NB4 (cell line): ENCODE data around the gene CCND1.
"Not testable (repeated sequence)": the region's sequence is repeated elsewhere in the genome, so short reads cannot be mapped to it uniquely, and the experiment has no call there.

Experiments used
- DNase-seq: peaks from one replicate; pipeline ENCODE4 v3.0.0; 2010; ENCODE audit warnings: low read depth
- H3K4me3 ChIP-seq: one replicate; pipeline ENCODE4 v1.5.1; 2011; ENCODE audit warnings: mild to moderate bottlenecking, low read depth, low read length, moderate library complexity
- MYC ChIP-seq: IDR thresholded peaks from 2 replicates; pipeline ENCODE4 v1.6.1; 2011; ENCODE audit warnings: low read depth, low read length
- POLR2A ChIP-seq: IDR thresholded peaks from 2 replicates; pipeline ENCODE4 v1.6.1; 2011; ENCODE audit warnings: mild to moderate bottlenecking; ENCODE audit not compliant: insufficient read length; ENCODE audit errors: extremely low read depth
- TF ChIP-seq, protein P1 (sequence below): IDR thresholded peaks from 2 replicates; pipeline ENCODE4 v1.6.1; 2011; ENCODE audit warnings: low read depth, low read length
- TF ChIP-seq, protein P2 (sequence below): IDR thresholded peaks from one replicate; pipeline ENCODE4 v1.5.1; 2012; ENCODE audit warnings: low read depth, low read length

CCND1 gene

DNA sequence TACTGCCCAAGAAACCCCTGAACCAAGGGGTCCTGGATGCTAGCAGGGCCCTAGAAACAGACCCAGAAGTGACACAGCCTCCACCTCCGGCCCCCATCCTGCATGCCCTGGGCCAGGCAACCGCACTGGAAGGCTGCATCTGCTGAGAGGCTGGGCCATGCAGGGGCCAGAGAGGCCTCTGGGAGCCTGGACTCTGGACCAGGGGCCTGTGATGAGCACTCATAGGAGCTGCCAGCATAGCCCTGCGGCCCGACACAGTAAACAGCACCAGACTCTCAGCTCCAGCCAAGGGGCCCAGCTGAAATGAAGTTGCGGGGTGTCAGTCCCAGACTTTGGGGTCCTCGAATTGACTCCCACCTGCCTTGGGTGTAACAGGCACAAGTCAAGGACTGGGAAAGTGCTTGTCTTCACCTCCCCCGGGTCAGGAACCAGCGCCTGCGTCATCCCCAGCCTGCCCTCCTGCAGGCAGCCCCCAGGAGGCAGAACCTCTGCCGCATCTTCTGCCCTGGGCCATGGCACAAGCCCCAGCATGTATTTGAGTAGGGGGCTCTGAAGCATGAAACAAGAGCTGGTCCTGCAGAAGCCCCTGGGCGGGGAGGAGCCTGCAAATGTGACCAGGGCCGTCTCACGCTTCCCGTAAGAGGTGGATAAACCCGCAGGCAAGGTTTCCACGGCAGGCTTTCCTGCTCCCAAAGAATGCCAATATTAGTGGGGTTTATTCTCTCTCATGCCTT, 25.2 kb upstream of the CCND1 start:
- TF ChIP-seq MYC = no peak
- no peak for TF ChIP-seq POLR2A
- TF ChIP-seq, protein P1, sequence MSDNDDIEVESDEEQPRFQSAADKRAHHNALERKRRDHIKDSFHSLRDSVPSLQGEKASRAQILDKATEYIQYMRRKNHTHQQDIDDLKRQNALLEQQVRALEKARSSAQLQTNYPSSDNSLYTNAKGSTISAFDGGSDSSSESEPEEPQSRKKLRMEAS = no peak
- TF ChIP-seq, protein P2, sequence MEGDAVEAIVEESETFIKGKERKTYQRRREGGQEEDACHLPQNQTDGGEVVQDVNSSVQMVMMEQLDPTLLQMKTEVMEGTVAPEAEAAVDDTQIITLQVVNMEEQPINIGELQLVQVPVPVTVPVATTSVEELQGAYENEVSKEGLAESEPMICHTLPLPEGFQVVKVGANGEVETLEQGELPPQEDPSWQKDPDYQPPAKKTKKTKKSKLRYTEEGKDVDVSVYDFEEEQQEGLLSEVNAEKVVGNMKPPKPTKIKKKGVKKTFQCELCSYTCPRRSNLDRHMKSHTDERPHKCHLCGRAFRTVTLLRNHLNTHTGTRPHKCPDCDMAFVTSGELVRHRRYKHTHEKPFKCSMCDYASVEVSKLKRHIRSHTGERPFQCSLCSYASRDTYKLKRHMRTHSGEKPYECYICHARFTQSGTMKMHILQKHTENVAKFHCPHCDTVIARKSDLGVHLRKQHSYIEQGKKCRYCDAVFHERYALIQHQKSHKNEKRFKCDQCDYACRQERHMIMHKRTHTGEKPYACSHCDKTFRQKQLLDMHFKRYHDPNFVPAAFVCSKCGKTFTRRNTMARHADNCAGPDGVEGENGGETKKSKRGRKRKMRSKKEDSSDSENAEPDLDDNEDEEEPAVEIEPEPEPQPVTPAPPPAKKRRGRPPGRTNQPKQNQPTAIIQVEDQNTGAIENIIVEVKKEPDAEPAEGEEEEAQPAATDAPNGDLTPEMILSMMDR = no peak
- no peak overlapping the region for H3K4me3 ChIP-seq
- no peak for DNase-seq

DNA sequence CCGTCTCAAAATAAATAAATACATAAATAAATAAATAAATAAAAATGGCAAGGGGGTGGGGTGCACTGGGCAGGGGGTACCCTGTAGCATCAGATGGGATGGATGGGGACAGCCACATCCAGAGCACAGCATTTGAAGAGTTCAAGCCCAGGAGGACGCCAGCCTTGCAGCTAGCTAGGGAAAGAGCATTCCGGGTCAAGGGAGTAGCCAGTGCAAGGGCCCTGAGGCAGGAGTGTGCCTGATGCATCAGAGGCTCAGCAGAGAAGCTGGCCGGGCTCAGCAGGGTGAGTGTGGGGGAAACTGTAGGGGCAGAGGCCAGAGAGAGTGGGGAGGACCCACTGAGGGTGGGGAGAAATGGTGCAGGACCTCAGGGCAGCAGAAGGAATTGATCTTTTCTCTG, 23.7 kb upstream of the CCND1 start:
- DNase-seq = no peak
- TF ChIP-seq POLR2A (no peak), MYC (no peak)
- TF ChIP-seq, protein P1 = no peak
- TF ChIP-seq, protein P2 = no peak
- no peak overlapping the region for H3K4me3 ChIP-seq

DNA sequence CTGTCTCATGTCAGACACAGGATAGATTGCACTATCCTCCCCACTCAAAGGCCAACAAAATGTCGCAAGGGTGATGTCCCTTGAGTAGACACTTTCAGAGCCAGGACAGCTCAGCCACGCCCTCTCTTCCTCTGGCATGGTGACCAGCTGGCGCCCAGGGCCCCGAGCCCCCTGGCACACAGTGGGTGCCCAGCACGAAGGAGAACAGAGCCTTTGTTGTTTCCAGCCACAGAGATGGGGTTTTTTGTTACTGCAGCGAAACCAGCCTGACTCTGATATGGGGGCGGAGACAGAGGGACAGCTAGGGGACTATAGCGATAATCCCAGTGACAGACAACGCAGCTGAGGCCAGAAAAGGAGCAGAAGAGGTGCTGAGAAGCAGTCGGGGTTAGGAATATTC, 23.3 kb upstream of the CCND1 start:
- no peak for DNase-seq
- TF ChIP-seq, protein P1 = no peak
- H3K4me3 ChIP-seq = no peak overlapping the region

DNA sequence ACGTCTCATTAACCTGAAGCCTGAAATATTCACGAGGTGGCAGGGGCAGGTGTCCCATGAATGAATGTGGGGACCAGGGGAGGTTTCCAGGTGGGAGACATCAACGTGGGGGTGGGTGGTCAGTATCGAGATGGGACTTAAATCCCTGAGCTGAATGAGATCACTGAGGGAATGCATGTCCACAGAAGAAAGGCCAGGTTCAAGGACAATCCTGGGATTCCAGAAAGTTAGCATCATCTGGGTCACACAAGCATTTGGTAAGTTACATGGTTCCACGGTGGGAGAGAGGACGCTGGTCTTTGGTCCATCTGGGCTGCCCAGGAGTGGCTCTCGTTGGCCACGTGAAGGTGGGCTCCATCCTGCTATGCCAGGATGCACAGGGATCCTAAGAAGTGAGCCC, 22.7 kb upstream of the CCND1 start:
- TF ChIP-seq, protein P1 = no peak
- TF ChIP-seq, protein P2 = no peak
- TF ChIP-seq POLR2A (no peak), MYC (no peak)
- DNase-seq = no peak
- H3K4me3 ChIP-seq = no peak overlapping the region

DNA sequence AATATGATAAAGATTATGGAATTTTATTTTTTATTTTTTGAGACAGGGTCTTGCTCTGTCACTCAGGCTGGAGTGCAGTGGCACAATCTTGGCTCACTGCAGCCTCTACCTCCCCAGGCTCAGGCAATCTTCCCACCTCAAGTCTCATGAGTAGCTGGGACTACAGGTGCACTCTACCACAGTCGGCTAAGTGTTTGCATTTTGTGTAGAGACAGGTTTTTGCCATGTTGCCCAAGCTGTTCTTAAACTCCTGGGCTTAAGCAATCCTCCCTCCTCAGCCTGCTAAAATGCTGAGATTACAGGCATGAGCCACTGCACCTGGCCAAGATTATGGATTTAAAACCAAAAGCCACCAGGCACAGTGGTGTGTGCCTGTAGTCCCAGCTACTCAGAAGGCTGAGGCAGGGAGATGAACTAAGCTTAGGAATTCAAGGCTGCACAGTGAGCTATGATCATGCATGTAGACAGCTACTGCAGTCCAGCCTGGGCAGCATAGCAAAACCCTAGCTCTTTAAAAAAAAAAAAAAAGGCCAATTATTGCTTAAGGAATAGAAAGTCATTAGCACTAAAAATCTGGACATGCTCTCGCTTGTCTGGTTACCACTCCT, 20.2 kb upstream of the CCND1 start:
- TF ChIP-seq POLR2A (no peak), MYC (no peak)
- TF ChIP-seq, protein P1 = no peak
- TF ChIP-seq, protein P2 = no peak
- no peak overlapping the region for H3K4me3 ChIP-seq
- no peak for DNase-seq

DNA sequence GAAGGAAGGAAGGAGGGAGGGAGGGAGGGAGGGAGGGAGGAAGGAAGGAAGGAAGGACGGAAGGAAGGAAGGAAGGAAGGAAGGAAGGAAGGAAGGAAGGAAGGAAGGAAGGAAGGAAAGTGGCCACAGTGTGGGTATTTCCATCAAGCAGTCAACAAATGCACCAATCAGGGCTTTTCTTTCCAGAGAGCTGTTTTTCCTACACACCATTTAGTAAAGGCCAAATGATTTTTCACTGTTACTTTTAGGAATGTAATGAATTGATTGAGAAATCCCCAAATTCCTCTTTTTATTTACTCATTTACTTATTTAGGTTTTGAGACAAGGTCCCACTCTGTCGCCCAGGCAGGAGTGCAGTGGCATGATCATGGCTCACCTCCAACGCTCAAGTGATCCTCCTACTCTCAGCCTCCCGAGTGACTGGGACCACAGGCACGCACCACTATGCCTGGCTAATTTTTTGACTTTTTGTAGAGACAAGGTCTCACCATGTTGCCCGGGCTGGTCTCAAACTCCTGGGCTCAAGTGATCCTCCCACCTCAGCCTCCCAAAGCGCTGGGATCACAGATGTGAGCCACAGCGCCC, 18.8 kb upstream of the CCND1 start:
- H3K4me3 ChIP-seq, DNase-seq: not testable (repeated sequence)
